BJ (cell line): ENCODE data around the gene CDKAL1. TPM values are rescaled to one million over a fixed set of nuclear protein-coding genes. Genes with fewer than 3 reads are reported as not detected.

ENCODE experiments used
- CTCF ChIA-PET: fragments of 350-600 bp; formaldehyde crosslinking; extraction: SDS; loops from one replicate; lab custom pipeline; 2021; ENCODE audit warnings: antibody characterized with exemption, inconsistent platforms; lab: Yijun Ruan, JAX
- POLR2A ChIA-PET: fragments of 300-600 bp; sonication (Branson Sonifier 250); formaldehyde crosslinking; extraction: SDS; loops from one replicate; lab custom pipeline; 2021; ENCODE audit warnings: antibody characterized with exemption; lab: Charles Lee
- DNase-seq: peaks from one replicate; pipeline ENCODE4 v3.0.0-alpha.2; 2011; ENCODE audit warnings: low read depth
- H3K27me3 ChIP-seq: 2 replicates; pipeline ENCODE4 v1.6.0; 2011; ENCODE audit warnings: low read length; ENCODE audit not compliant: control insufficient read depth, insufficient read depth
- H3K36me3 ChIP-seq: 2 replicates; pipeline ENCODE4 v1.5.1; 2011; ENCODE audit warnings: low read length; ENCODE audit not compliant: control insufficient read depth, insufficient read depth
- H3K4me3 ChIP-seq: 2 replicates; pipeline ENCODE4 v1.5.1; 2011; ENCODE audit warnings: low read depth, mild to moderate bottlenecking, control low read depth, low read length
- CTCF ChIP-seq: IDR thresholded peaks from 2 replicates; pipeline ENCODE4 v1.5.1; 2011; ENCODE audit warnings: low read depth, mild to moderate bottlenecking, control low read depth, inconsistent platforms, low read length, moderate library complexity; ENCODE audit not compliant: insufficient read depth
- polyA plus RNA-seq: library from polyadenylated mRNA; depleted of rRNA; stranded (reverse); fragments of >200 nt; gene quantifications from 2 replicates; pipeline ENCODE4 v1.2.3, GENCODE V29; 2011

The CDKAL1 gene
- polyA plus RNA-seq, 1 experiment = 3.8 TPM

- DNase-seq = no peak
- H3K4me3 ChIP-seq = no peak overlapping the region
- TF ChIP-seq CTCF = no peak
- ChIA-PET POLR2A (no interaction called here), CTCF (interaction anchor here (0.9 to 1.0 kb wide), 2 partner anchors 12 to 22 kb away, joined by 3 read pairs; no protein-coding TSS in a partner anchor)
- H3K36me3 ChIP-seq = no peaks in the 10 kb centered on the region
- H3K27me3 ChIP-seq = no peaks in the 10 kb centered on the region
These were observed 500.1 kb downstream of the CDKAL1 start for GRCh38 chr6:21034345-21034744.

DNA sequence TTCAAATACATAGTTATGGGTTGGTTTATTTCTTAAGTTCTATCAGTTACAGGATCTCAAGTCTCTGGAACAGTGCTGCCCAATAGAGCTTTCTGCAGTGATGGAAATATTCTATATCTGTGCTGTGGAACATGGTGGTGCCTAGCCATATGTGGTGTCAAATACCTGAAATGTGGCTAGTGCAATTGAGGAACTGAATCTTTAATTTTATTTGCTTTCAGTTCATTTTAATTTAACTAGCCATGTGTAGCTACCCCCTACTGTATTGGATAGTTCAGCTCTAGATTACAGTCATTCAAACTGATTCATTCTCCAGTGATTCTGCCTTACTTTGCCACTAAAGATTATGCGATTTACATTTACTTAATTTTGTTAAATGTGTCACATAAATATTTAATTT lies 503.2 kb downstream of the CDKAL1 start:
- no peak for DNase-seq
- Histone ChIP-seq H3K4me3 (no peak overlapping the region), H3K36me3 (no peaks in the 10 kb centered on the region), H3K27me3 (no peaks in the 10 kb centered on the region)
- no peak for TF ChIP-seq CTCF
- ChIA-PET CTCF (interaction anchor here (0.7 to 1.0 kb wide), 3 partner anchors 18 to 148 kb away, joined by 3 to 4 read pairs (median 3); no protein-coding TSS in a partner anchor), POLR2A (no interaction called here)

- TF ChIP-seq CTCF = no peak
- H3K4me3 ChIP-seq = no peak overlapping the region
These were observed 505.7 kb downstream of the CDKAL1 start for GRCh38 chr6:21039926-21040325.

GRCh38 chr6:21045135-21045700 lies 511.0 kb downstream of the CDKAL1 start:
- CTCF ChIA-PET = no interaction called here
- no peak for DNase-seq

More at GRCh38 chr6:21039926-21040325, 505.7 kb downstream of the CDKAL1 start:
- ChIA-PET CTCF (no interaction called here), POLR2A (no interaction called here)
- H3K36me3 ChIP-seq = no peaks in the 10 kb centered on the region
- no peaks in the 10 kb centered on the region for H3K27me3 ChIP-seq
- no peak for DNase-seq

GRCh38 chr6:21046276-21046675 lies 512.0 kb downstream of the CDKAL1 start:
- no peak for TF ChIP-seq CTCF
- H3K36me3 ChIP-seq = no peaks in the 10 kb centered on the region
- H3K27me3 ChIP-seq = no peaks in the 10 kb centered on the region
- no peak overlapping the region for H3K4me3 ChIP-seq
- ChIA-PET POLR2A (no interaction called here), CTCF (interaction anchor here (0.9 kb wide), 1 partner anchor 12 kb away, joined by 3 read pairs; no protein-coding TSS in a partner anchor)
- DNase-seq = no peak

More at GRCh38 chr6:21045135-21045700, 511.0 kb downstream of the CDKAL1 start:
- no peaks in the 10 kb centered on the region for H3K36me3 ChIP-seq
- no peak for TF ChIP-seq CTCF
- POLR2A ChIA-PET = no interaction called here
- no peaks in the 10 kb centered on the region for H3K27me3 ChIP-seq
- H3K4me3 ChIP-seq = no peak overlapping the region
